OCI-LY7 (cell line): Measurements from ENCODE around the gene ANXA8L1.

ENCODE experiments used
- EZH2phosphoT487 ChIP-seq: fragments of 200-600 bp; sonication (generic); IDR thresholded peaks from 2 replicates; pipeline ENCODE4 v1.6.1; 2018; ENCODE audit warnings: low read depth, borderline replicate concordance, mild to moderate bottlenecking, mixed run types, antibody characterized with exemption, low read length, moderate library complexity, mixed read lengths
- TF ChIP-seq, protein P1 (sequence below): fragments of 200-600 bp; sonication (generic); conservative IDR thresholded peaks from 2 replicates; pipeline ENCODE4 v1.5.1; 2014; ENCODE audit warnings: mild to moderate bottlenecking, antibody characterized with exemption, low read length, moderate library complexity, mixed read lengths

DNA sequence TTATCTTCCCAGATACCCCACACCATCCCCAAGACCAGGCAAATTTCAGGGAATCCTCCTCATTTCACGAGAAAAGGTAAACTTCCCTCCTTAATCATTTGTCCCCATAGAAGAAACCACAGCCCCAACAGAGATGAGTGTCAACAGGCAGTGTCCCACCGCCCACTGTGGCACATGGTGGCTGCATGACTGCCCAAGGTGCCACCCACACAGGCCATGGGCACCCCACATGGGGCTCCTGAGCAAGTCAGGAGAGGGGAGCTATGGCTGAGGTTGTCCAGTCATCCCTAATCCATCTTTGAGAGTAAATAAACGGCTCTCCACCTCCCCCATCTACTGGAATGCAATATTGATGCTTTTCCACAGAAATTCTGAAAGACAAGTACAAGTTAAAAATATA, 44.7 kb upstream of the ANXA8L1 start:
- TF ChIP-seq, protein P1, sequence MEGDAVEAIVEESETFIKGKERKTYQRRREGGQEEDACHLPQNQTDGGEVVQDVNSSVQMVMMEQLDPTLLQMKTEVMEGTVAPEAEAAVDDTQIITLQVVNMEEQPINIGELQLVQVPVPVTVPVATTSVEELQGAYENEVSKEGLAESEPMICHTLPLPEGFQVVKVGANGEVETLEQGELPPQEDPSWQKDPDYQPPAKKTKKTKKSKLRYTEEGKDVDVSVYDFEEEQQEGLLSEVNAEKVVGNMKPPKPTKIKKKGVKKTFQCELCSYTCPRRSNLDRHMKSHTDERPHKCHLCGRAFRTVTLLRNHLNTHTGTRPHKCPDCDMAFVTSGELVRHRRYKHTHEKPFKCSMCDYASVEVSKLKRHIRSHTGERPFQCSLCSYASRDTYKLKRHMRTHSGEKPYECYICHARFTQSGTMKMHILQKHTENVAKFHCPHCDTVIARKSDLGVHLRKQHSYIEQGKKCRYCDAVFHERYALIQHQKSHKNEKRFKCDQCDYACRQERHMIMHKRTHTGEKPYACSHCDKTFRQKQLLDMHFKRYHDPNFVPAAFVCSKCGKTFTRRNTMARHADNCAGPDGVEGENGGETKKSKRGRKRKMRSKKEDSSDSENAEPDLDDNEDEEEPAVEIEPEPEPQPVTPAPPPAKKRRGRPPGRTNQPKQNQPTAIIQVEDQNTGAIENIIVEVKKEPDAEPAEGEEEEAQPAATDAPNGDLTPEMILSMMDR, result no peak
- TF ChIP-seq EZH2phosphoT487, result no peak
